HepG2 (cell line): Measurements from ENCODE around the gene PDCD2. TPM values are rescaled to one million over a fixed set of nuclear protein-coding genes. Genes with fewer than 3 reads are reported as not detected.

ENCODE experiments used
- AGO2 ChIP-seq: fragments of 200-400 bp; formaldehyde crosslinking; optimal IDR thresholded peaks from 2 replicates; pipeline ENCODE3; 2017; ENCODE audit warnings: mild to moderate bottlenecking, low read depth, low read length, moderate library complexity
- ARNTL ChIP-seq: sonication (generic); formaldehyde crosslinking; IDR thresholded peaks from 2 replicates; pipeline ENCODE4 v1.4.0; 2020; ENCODE audit warnings: mild to moderate bottlenecking, missing genetic modification reagents
- CENPX ChIP-seq: sonication (generic); formaldehyde crosslinking; IDR thresholded peaks from 2 replicates; pipeline ENCODE4 v1.9.0; 2021; ENCODE audit warnings: mild to moderate bottlenecking, missing genetic modification reagents, moderate library complexity
- EZH2 ChIP-seq: conservative IDR thresholded peaks from 2 replicates; pipeline ENCODE4 v1.6.1; 2012; ENCODE audit warnings: mild to moderate bottlenecking, low read depth, low read length, moderate library complexity
- GABPB1 ChIP-seq: IDR thresholded peaks from 2 replicates; pipeline ENCODE4 v1.6.1; 2016; ENCODE audit warnings: mild to moderate bottlenecking, missing genetic modification reagents, moderate library complexity, missing compliant biosample characterization
- HES4 ChIP-seq: sonication (generic); formaldehyde crosslinking; IDR thresholded peaks from 2 replicates; pipeline ENCODE4 v1.9.0; 2021; ENCODE audit warnings: mild to moderate bottlenecking, missing genetic modification reagents, borderline replicate concordance
- HNF4A ChIP-seq: sonication (generic); formaldehyde crosslinking; IDR thresholded peaks from 2 replicates; pipeline ENCODE4 v1.4.0; 2020; ENCODE audit warnings: missing genetic modification reagents
- HNRNPK ChIP-seq: fragments of 200-400 bp; formaldehyde crosslinking; IDR thresholded peaks from 2 replicates; pipeline ENCODE4 v1.6.1; 2018; ENCODE audit warnings: low read length, low read depth, moderate library complexity, mild to moderate bottlenecking; ENCODE audit not compliant: poor library complexity, severe bottlenecking
- KDM2A ChIP-seq: sonication (generic); formaldehyde crosslinking; IDR thresholded peaks from 2 replicates; pipeline ENCODE4 v1.4.0; 2020; ENCODE audit warnings: low read depth, missing genetic modification reagents, borderline replicate concordance
- NR3C1 ChIP-seq: sonication (generic); formaldehyde crosslinking; IDR thresholded peaks from 2 replicates; pipeline ENCODE4 v1.4.0; 2020; ENCODE audit warnings: missing genetic modification reagents
- ONECUT2 ChIP-seq: sonication (generic); formaldehyde crosslinking; IDR thresholded peaks from 2 replicates; pipeline ENCODE4 v1.4.0; 2020; ENCODE audit warnings: missing genetic modification reagents
- PCBP2 ChIP-seq: fragments of 200-400 bp; formaldehyde crosslinking; optimal IDR thresholded peaks from 2 replicates; pipeline ENCODE3; 2018; ENCODE audit warnings: low read length, low read depth; ENCODE audit not compliant: poor library complexity, severe bottlenecking
- RELA ChIP-seq: sonication (generic); formaldehyde crosslinking; IDR thresholded peaks from 2 replicates; pipeline ENCODE4 v1.4.0; 2020; ENCODE audit warnings: missing genetic modification reagents
- SALL2 ChIP-seq: sonication (generic); formaldehyde crosslinking; IDR thresholded peaks from 2 replicates; pipeline ENCODE4 v1.8.1; 2023; ENCODE audit warnings: mild to moderate bottlenecking, missing genetic modification reagents, inconsistent platforms
- SIN3A ChIP-seq: IDR thresholded peaks from 2 replicates; pipeline ENCODE4 v1.6.1; 2011; ENCODE audit warnings: low read depth, mild to moderate bottlenecking, control low read depth, low read length, borderline replicate concordance
- SMAD9 ChIP-seq: sonication (generic); formaldehyde crosslinking; IDR thresholded peaks from 2 replicates; pipeline ENCODE4 v1.5.1; 2020; ENCODE audit warnings: mild to moderate bottlenecking, missing genetic modification reagents
- SP4 ChIP-seq: sonication (generic); formaldehyde crosslinking; IDR thresholded peaks from 2 replicates; pipeline ENCODE4 v1.8.1; 2023; ENCODE audit warnings: mild to moderate bottlenecking, missing genetic modification reagents
- THRA ChIP-seq: sonication (generic); formaldehyde crosslinking; IDR thresholded peaks from 2 replicates; pipeline ENCODE4 v1.4.0; 2020; ENCODE audit warnings: missing genetic modification reagents, borderline replicate concordance
- ZBTB49 ChIP-seq: sonication (generic); formaldehyde crosslinking; IDR thresholded peaks from 2 replicates; pipeline ENCODE4 v1.4.0; 2020; ENCODE audit warnings: missing genetic modification reagents, borderline replicate concordance
- ZMAT3 ChIP-seq: sonication (generic); formaldehyde crosslinking; conservative IDR thresholded peaks from 2 replicates; pipeline ENCODE4 v1.7.0; 2021; ENCODE audit warnings: missing genetic modification reagents
- ZNF232 ChIP-seq: sonication (generic); formaldehyde crosslinking; IDR thresholded peaks from 2 replicates; pipeline ENCODE4 v1.4.0; 2020; ENCODE audit warnings: missing genetic modification reagents, borderline replicate concordance
- ZNF639 ChIP-seq: conservative IDR thresholded peaks from 2 replicates; pipeline ENCODE4 v1.6.1; 2018; ENCODE audit warnings: missing genetic modification reagents
- ZNF83 ChIP-seq: sonication (generic); formaldehyde crosslinking; IDR thresholded peaks from 2 replicates; pipeline ENCODE4 v1.4.0; 2020; ENCODE audit warnings: missing genetic modification reagents, mild to moderate bottlenecking, borderline replicate concordance
- polyA plus RNA-seq, 8 experiments: library from polyadenylated mRNA; depleted of rRNA in 3 of 8; stranded (reverse) in 7 of 8; unstranded in 1 of 8; fragments of >200 nt; fragmentation: Illumina TruSeq in 4 of 8; extraction: Trizol in 4 of 8; gene quantifications; 2 replicates each; pipeline versions ENCODE4 v1.2.1 to v1.2.3, GENCODE V29; 2011 to 2016; ENCODE audit warnings: low read depth in 4 of 8, missing spikeins in 1 of 8, mixed read lengths in 1 of 8; ENCODE audit not compliant: insufficient read depth in 1 of 8
- total RNA-seq, 5 experiments: library from RNA; depleted of rRNA; stranded (reverse); fragments of >200 nt; fragmentation: Illumina TruSeq; extraction: Trizol; gene quantifications; 2 replicates each; pipeline ENCODE4 v1.2.3, GENCODE V29; 2016; ENCODE audit warnings: low read depth in 1 of 5

PDCD2 gene
- total and polyA plus RNA-seq, 2 of the 13 experiments (the other 11 are each of a cell fraction or from before 2014, with no cell fraction given), result 83.6 to 133 TPM

- TF ChIP-seq EZH2, result no peak
- TF ChIP-seq SALL2, result peak; percentile 71
- TF ChIP-seq ARNTL (CRISPR knock-in tag), result peak; percentile 59; the same call in 1 of the 2 replicates
- no peak for TF ChIP-seq PCBP2
- TF ChIP-seq CENPX (CRISPR knock-in tag), result no peak
- TF ChIP-seq ZNF639 (CRISPR knock-in tag), result peak; percentile 76
- TF ChIP-seq ZNF83 (CRISPR knock-in tag), result 0 out of 2 replicates have a peak, but pooled peaks have one; percentile 26
- TF ChIP-seq KDM2A (CRISPR knock-in tag), result peak; percentile 86
- 0 out of 2 replicates have a peak, but pooled peaks have one; percentile 26 for TF ChIP-seq ZMAT3
- TF ChIP-seq SIN3A, result peak; percentile 79
- no peak for TF ChIP-seq NR3C1 (CRISPR knock-in tag)
- TF ChIP-seq HNF4A (CRISPR knock-in tag), result peak; percentile 31
- TF ChIP-seq ZNF232 (CRISPR knock-in tag), result peak; percentile 45; the same call in 1 of the 2 replicates
- TF ChIP-seq SMAD9 (CRISPR knock-in tag), result no peak
- peak; percentile 66; the same call in 1 of the 2 replicates for TF ChIP-seq SP4 (CRISPR knock-in tag)
- TF ChIP-seq ZBTB49 (CRISPR knock-in tag), result no peak
- no peak for TF ChIP-seq HNRNPK
- TF ChIP-seq ONECUT2 (CRISPR knock-in tag), result no peak
- TF ChIP-seq THRA (CRISPR knock-in tag), result peak; percentile 68
- TF ChIP-seq AGO2, result peak; percentile 80
- TF ChIP-seq RELA (CRISPR knock-in tag), result no peak
- TF ChIP-seq GABPB1 (CRISPR knock-in tag), result peak; percentile 99
- TF ChIP-seq HES4 (CRISPR knock-in tag), result no peak
Observed at GRCh38 chr6:170552765-170553533, 31.5 kb downstream of the PDCD2 start, which contains the start of gene PSMB1 (continued).
